ENCODE results near the gene LMTK2. TPM values are rescaled to one million over a fixed set of nuclear protein-coding genes. Genes with fewer than 3 reads are reported as not detected.

Gene LMTK2
- total RNA-seq, 4 donors from 2014 or later, result 22.5 to 31.7 (median 28.4) TPM

GRCh38 chr7:98212532-98213041 lies 105.9 kb downstream of the LMTK2 start:
- WGBS, result 89% methylated on average over 13 of the region's 30 CpGs
- no peaks in the 10 kb centered on the region for H3K9me3 ChIP-seq
- peaks cover 0 to 26% (median 6%) of the 10 kb centered on the region in 4 donors for H3K27me3 ChIP-seq
- H3K27ac ChIP-seq (replicated peaks in 1 of 4), result no peak overlapping the region
- peaks cover 0 to 28% (median 22%) of the 10 kb centered on the region in 4 donors for H3K36me3 ChIP-seq
- H3K4me1 ChIP-seq, result peaks cover 4 to 19% (median 15%) of the 10 kb centered on the region in 4 donors
- TF ChIP-seq CTCF (IDR thresholded peaks at IDR 0.05) (no peak), POLR2A (IDR thresholded peaks at IDR 0.05; ENCODE audit: low read depth) (no peak), POLR2AphosphoS5 (IDR thresholded peaks at IDR 0.05) (no peak), EP300 (IDR thresholded peaks at IDR 0.05) (no peak)
- no peak for DNase-seq (ENCODE audit: extremely low spot score)
- no peak overlapping the region for H3K4me3 ChIP-seq
- intact Hi-C loops (cut with DNase I), result no loop called here

GRCh38 chr7:98213296-98213887 lies 106.7 kb downstream of the LMTK2 start:
- no peak overlapping the region for H3K27ac ChIP-seq (replicated peaks in 1 of 4)
- H3K4me1 ChIP-seq, result peaks cover 4 to 19% (median 17%) of the 10 kb centered on the region in 4 donors
- H3K36me3 ChIP-seq, result peaks cover 0 to 29% (median 26%) of the 10 kb centered on the region in 4 donors
- no peak overlapping the region for H3K4me3 ChIP-seq
- DNase-seq (ENCODE audit: extremely low spot score), result no peak
- TF ChIP-seq POLR2AphosphoS5 (IDR thresholded peaks at IDR 0.05), result no peak
- no peak for TF ChIP-seq CTCF (IDR thresholded peaks at IDR 0.05)
- WGBS, result 67% methylated on average over 1 of the region's 8 CpGs
- no peaks in the 10 kb centered on the region for H3K9me3 ChIP-seq
- peaks cover 0 to 26% (median 6%) of the 10 kb centered on the region in 4 donors for H3K27me3 ChIP-seq
- intact Hi-C loops (cut with DNase I), result no loop called here

GRCh38 chr7:98213888-98214810 lies 107.5 kb downstream of the LMTK2 start:
- peaks cover 0 to 29% (median 26%) of the 10 kb centered on the region in 4 donors for H3K36me3 ChIP-seq
- 88% methylated on average over 11 of the region's 25 CpGs for WGBS
- no peaks in the 10 kb centered on the region for H3K9me3 ChIP-seq
- no peak overlapping the region for H3K27ac ChIP-seq (replicated peaks in 1 of 4)
- H3K4me1 ChIP-seq, result peaks cover 4 to 19% (median 17%) of the 10 kb centered on the region in 4 donors
- H3K27me3 ChIP-seq, result peaks cover 0 to 26% (median 6%) of the 10 kb centered on the region in 4 donors
- no peak for TF ChIP-seq POLR2A (IDR thresholded peaks at IDR 0.05; ENCODE audit: low read depth)
- no peak for TF ChIP-seq EP300 (IDR thresholded peaks at IDR 0.05)
- TF ChIP-seq CTCF (IDR thresholded peaks at IDR 0.05), result no peak
- TF ChIP-seq POLR2AphosphoS5 (IDR thresholded peaks at IDR 0.05), result no peak
- intact Hi-C loops (cut with DNase I), result no loop called here
- no peak for DNase-seq (ENCODE audit: extremely low spot score)
- no peak overlapping the region for H3K4me3 ChIP-seq

GRCh38 chr7:98214811-98215321 lies 108.2 kb downstream of the LMTK2 start:
- Histone ChIP-seq H3K27ac (replicated peaks in 1 of 4) (no peak overlapping the region), H3K4me1 (peaks cover 4 to 19% (median 17%) of the 10 kb centered on the region in 4 donors), H3K36me3 (peaks cover 0 to 34% (median 26%) of the 10 kb centered on the region in 4 donors), H3K9me3 (no peaks in the 10 kb centered on the region), H3K27me3 (peaks cover 0 to 26% (median 6%) of the 10 kb centered on the region in 4 donors), H3K4me3 (no peak overlapping the region)
- intact Hi-C loops (cut with DNase I), result no loop called here
- no peak for DNase-seq (ENCODE audit: extremely low spot score)
- no peak for TF ChIP-seq EP300 (IDR thresholded peaks at IDR 0.05)
- TF ChIP-seq POLR2AphosphoS5 (IDR thresholded peaks at IDR 0.05), result no peak
- WGBS, result 95% methylated on average over 24 of the region's 27 CpGs
